Activated CD4-positive, alpha-beta memory T cell treated with anti-CD3 and anti-CD28 coated beads, Interleukin-2, amount 10 ng/mL, durations not matched to agents 7 days and 5 days (primary cell): ENCODE measurements around the gene ALDH3A2. TPM values are rescaled to one million over a fixed set of nuclear protein-coding genes. Genes with fewer than 3 reads are reported as not detected.

Source experiments
- CTCF ChIA-PET: fragments of 350-600 bp; sonication (Branson Sonifier 250); formaldehyde crosslinking; loops from one replicate; lab custom pipeline; 2021; ENCODE audit warnings: antibody characterized with exemption, inconsistent platforms; lab: Charles Lee
- POLR2A ChIA-PET: fragments of 350-600 bp; sonication (Branson Sonifier 250); formaldehyde crosslinking; loops from one replicate; lab custom pipeline; 2021; ENCODE audit warnings: antibody characterized with exemption; lab: Charles Lee
- DNase-seq: peaks from one replicate; pipeline ENCODE4 v3.0.0-alpha.2; 2020
- H3K27ac Mint-ChIP-seq: one replicate; pipeline ENCODE4 v1.8.0; 2021; ENCODE audit warnings: mild to moderate bottlenecking, mixed read lengths
- H3K27me3 Mint-ChIP-seq: one replicate; pipeline ENCODE4 v1.8.0; 2021; ENCODE audit warnings: mixed read lengths
- H3K36me3 Mint-ChIP-seq: one replicate; pipeline ENCODE4 v1.8.0; 2021; ENCODE audit warnings: low read depth, mixed read lengths
- H3K4me1 Mint-ChIP-seq: one replicate; pipeline ENCODE4 v1.8.0; 2021; ENCODE audit warnings: mixed read lengths
- H3K4me3 Mint-ChIP-seq: one replicate; pipeline ENCODE4 v1.8.0; 2021; ENCODE audit warnings: mild to moderate bottlenecking, mixed read lengths
- H3K9me3 Mint-ChIP-seq: one replicate; pipeline ENCODE4 v1.8.0; 2021; ENCODE audit warnings: mixed read lengths
- total RNA-seq, 2 experiments: library from RNA; stranded (reverse); gene quantifications; one replicate each; pipeline ENCODE4 v1.2.3, GENCODE V29; 2021

The ALDH3A2 gene
- total RNA-seq, 2 experiments from 2014 or later, result 19.7 to 23.1 TPM

DNA sequence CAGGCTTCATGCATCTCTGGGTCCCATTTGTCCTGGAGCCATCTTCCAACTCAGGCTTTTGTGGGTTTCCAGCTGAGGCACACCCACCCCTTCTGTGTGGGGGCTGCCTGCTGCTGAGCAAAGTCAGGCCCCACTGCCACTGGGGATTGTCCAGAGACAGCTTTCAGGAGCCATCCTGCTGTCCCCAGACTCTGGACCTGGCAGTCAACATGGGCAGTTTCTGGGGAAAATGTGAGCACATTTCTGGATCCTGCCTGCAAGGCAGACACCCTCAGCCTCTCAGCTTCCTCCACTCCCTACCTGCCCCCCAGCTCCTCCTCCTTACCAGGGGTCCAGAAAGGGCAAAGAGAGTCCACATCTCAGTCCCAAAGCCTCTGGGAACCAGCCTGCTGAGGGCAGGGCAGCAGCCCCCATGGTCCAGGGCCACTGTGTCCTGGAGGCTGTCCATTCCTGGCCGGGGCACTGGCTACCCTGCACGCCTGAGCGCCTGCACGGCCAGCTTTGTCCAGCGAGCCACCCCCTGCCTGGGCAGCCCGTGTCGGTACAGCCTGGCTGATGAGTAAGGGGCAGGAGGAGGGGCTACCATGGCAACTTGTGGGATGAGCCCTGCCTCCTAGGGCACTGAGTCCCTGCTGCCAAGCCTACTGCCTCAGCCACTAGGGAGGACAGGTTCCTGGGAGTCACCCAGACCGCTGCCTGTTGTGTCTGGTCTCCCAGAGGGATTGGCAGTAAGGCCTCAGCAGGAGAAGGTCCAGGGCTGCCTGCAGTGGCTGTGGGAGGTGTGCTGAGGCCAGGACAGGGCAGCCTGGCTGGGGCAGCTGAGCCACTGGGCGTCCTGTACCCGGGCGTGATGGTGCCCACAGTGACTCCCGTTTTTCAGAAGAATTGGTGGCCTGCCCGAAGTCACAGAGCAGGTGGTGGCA lies 67.8 kb downstream of the ALDH3A2 start, which contains the start of gene SLC47A2:
Gene SLC47A2, minus strand, starts transcription at position 477 of the 923 bp plus-strand sequence. Its CDS starts 29 bp downstream, at position 448.
- Mint-ChIP-seq H3K9me3 (no peaks in the 10 kb centered on the region), H3K4me3 (no peak within 1 kb of the TSS), H3K27me3 (no peaks in the 10 kb centered on the region), H3K36me3 (no peaks in the 10 kb centered on the region), H3K4me1 (no peaks in the 10 kb centered on the region), H3K27ac (no peak within 1 kb of the TSS)
- POLR2A ChIA-PET, result no interaction called here
- no peak for DNase-seq
- CTCF ChIA-PET, result no interaction called here

GRCh38 chr17:19717031-19717360 lies 68.4 kb downstream of the ALDH3A2 start:
- POLR2A ChIA-PET, result no interaction called here
- Mint-ChIP-seq H3K27ac (no peak overlapping the region), H3K9me3 (no peaks in the 10 kb centered on the region), H3K36me3 (no peaks in the 10 kb centered on the region), H3K27me3 (no peaks in the 10 kb centered on the region), H3K4me3 (no peak overlapping the region), H3K4me1 (no peaks in the 10 kb centered on the region)
- CTCF ChIA-PET, result no interaction called here
- no peak for DNase-seq

GRCh38 chr17:19717411-19717908 lies 68.9 kb downstream of the ALDH3A2 start:
- CTCF ChIA-PET, result no interaction called here
- Mint-ChIP-seq H3K27me3 (no peaks in the 10 kb centered on the region), H3K27ac (no peak overlapping the region), H3K4me1 (no peaks in the 10 kb centered on the region), H3K36me3 (no peaks in the 10 kb centered on the region), H3K9me3 (no peaks in the 10 kb centered on the region), H3K4me3 (no peak overlapping the region)
- DNase-seq, result no peak
- POLR2A ChIA-PET, result no interaction called here

- Mint-ChIP-seq H3K27me3 (no peaks in the 10 kb centered on the region), H3K4me1 (no peaks in the 10 kb centered on the region), H3K4me3 (no peak overlapping the region), H3K36me3 (no peaks in the 10 kb centered on the region), H3K27ac (no peak overlapping the region), H3K9me3 (no peaks in the 10 kb centered on the region)
- ChIA-PET POLR2A (no interaction called here), CTCF (no interaction called here)
- no peak for DNase-seq
Measured at GRCh38 chr17:19718041-19718612, 69.6 kb downstream of the ALDH3A2 start.

DNA sequence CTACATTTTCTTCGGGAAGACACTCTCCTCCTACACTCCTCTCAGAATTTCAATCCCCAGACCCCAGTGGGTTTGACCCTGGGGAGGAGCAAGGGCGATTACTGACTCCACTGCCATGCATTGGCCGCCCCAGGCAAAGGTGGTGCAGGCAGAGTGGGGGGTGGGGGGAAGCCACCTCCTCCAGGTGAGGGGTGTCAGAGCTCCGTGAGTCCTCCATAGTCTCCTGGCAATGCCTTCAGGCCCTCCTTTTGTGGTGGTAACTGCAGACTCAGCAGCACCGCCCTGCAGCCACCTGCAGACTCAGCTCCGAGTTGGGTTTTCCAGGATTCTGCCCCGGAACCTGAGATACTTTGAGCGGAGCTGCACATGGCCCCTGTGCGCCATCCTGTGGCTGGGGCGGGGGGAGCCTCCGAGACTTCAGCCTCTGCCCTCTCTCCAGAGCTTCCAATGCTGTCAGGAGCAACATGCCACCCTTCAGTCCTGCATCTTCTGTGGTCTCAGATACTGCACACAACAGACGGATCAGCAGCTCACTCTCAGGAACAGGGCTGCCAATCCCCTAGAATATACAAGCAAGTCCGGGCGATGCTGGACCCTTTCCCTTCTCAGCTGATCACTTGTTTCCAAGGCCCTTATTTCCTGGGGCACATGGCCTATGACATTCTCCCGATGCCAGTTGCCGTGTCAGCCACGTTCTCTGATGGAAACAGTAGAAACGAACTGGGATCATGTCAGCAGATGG lies 70.2 kb downstream of the ALDH3A2 start:
- ChIA-PET CTCF (no interaction called here), POLR2A (no interaction called here)
- H3K27me3 Mint-ChIP-seq, result no peaks in the 10 kb centered on the region

GRCh38 chr17:19719355-19720209 lies 71.0 kb downstream of the ALDH3A2 start:
- Mint-ChIP-seq H3K36me3 (no peaks in the 10 kb centered on the region), H3K4me3 (no peak overlapping the region), H3K4me1 (peaks cover 6% of the 10 kb centered on the region)

More for the DNA sequence above, 70.2 kb downstream of the ALDH3A2 start:
- Mint-ChIP-seq H3K36me3 (no peaks in the 10 kb centered on the region), H3K4me3 (no peak overlapping the region), H3K27ac (no peak overlapping the region), H3K4me1 (no peaks in the 10 kb centered on the region), H3K9me3 (no peaks in the 10 kb centered on the region)
- DNase-seq, result no peak

DNA sequence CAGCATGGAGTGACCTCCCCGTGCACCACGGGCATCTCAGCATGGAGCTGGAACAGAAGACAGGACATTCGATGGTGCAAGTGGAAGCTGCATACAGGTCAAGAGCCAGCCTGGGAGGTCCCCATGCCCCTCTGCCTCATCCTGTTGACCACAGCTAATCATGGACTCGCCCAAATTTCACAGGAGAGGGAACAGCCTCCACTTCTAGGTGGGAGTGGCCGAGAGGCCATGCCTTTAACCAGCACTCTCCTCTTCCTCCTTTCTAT lies 71.6 kb downstream of the ALDH3A2 start:
- ChIA-PET CTCF (no interaction called here), POLR2A (no interaction called here)
- Mint-ChIP-seq H3K27ac (no peak overlapping the region), H3K36me3 (no peaks in the 10 kb centered on the region), H3K4me3 (no peak overlapping the region), H3K27me3 (no peaks in the 10 kb centered on the region), H3K4me1 (peaks cover 9% of the 10 kb centered on the region), H3K9me3 (no peaks in the 10 kb centered on the region)
- DNase-seq, result no peak

More at GRCh38 chr17:19719355-19720209, 71.0 kb downstream of the ALDH3A2 start:
- Mint-ChIP-seq H3K27ac (no peak overlapping the region), H3K9me3 (no peaks in the 10 kb centered on the region), H3K27me3 (no peaks in the 10 kb centered on the region)
- ChIA-PET POLR2A (no interaction called here), CTCF (no interaction called here)
- no peak for DNase-seq

GRCh38 chr17:19720631-19721426 lies 72.3 kb downstream of the ALDH3A2 start:
- H3K4me3 Mint-ChIP-seq, result no peak overlapping the region
- H3K9me3 Mint-ChIP-seq, result no peaks in the 10 kb centered on the region
- H3K27ac Mint-ChIP-seq, result no peak overlapping the region
- DNase-seq, result no peak
- peaks cover 12% of the 10 kb centered on the region for H3K4me1 Mint-ChIP-seq
- ChIA-PET POLR2A (no interaction called here), CTCF (no interaction called here)
- peaks cover 3% of the 10 kb centered on the region for H3K27me3 Mint-ChIP-seq
- no peaks in the 10 kb centered on the region for H3K36me3 Mint-ChIP-seq

DNA sequence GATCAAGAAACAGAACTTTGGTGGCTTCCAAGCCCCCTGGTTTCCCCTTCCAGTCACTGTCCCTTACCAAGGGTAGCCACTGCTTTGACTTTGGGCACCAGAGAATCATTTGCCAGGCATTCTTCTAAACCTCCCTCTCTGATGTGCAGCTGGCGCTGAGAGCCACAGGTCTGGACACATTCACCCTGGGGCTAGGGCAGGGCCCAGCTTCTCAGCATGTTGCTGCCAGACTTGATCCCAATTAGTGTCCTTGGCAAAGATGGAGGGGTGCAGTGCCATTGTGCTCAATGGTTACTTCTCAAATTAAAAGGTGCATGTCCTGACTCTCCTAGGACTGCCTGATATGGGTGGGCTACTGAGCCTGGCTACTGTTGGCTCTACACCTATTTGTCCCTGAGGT lies 75.4 kb downstream of the ALDH3A2 start:
- CTCF ChIA-PET, result no interaction called here

DNA sequence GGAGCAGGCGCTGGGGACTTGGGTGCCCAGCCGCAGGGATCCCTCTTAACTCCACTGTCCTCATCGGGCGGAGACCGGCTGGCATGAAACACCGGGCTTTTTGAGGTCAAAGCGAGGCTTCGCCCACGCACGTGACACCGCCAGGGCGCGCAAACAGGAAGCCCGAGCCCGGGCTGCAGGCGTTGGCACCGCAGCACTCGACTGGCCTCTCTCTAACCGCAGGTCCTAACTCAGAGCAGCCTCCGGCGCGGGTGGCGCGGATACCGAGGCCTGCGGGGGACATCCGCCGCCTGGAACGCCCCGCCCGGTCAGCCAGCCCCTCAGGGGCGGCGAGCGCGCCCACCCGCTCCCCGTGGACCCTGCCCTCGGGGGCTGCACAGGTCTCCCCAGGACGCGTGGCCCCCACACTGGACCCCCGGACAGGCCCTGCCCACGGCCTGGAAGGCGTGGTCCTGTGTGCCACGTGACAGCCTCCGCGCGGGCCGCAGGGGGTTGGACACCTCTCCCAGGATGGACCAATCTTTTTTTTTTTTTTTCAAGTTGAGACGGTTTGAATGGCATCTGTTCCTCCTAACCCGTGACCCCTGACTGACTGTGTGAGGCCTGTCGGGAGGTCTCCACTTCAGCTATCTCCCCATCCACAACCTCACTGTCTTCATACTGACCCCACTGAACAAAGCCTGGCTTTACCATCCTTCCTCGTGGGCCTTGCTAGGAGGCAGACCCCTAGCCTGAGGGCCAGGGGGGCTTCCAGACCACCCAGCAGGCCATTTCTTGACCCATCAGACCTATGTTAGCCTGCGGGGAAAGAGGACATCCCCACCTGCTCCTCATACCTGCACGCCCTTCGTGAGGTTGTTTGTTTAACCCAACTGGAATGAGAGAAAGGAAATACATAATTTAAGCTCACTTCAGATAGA lies 76.2 kb downstream of the ALDH3A2 start:
- CTCF ChIA-PET, result no interaction called here
- POLR2A ChIA-PET, result no interaction called here
- H3K4me3 Mint-ChIP-seq, result peak overlapping the region; percentile 13
- H3K27me3 Mint-ChIP-seq, result peaks cover 7% of the 10 kb centered on the region
- H3K27ac Mint-ChIP-seq, result no peak overlapping the region
- H3K4me1 Mint-ChIP-seq, result peaks cover 12% of the 10 kb centered on the region
- H3K9me3 Mint-ChIP-seq, result no peaks in the 10 kb centered on the region
- DNase-seq, result peak; percentile 57
- no peaks in the 10 kb centered on the region for H3K36me3 Mint-ChIP-seq

More for the DNA sequence above, 75.4 kb downstream of the ALDH3A2 start:
- Mint-ChIP-seq H3K27ac (no peak overlapping the region), H3K4me1 (peaks cover 12% of the 10 kb centered on the region), H3K27me3 (peaks cover 7% of the 10 kb centered on the region), H3K9me3 (no peaks in the 10 kb centered on the region), H3K36me3 (no peaks in the 10 kb centered on the region), H3K4me3 (no peak overlapping the region)
- POLR2A ChIA-PET, result interaction anchor here (1.1 kb wide), 1 partner anchor 77 kb away, joined by 3 read pairs; no protein-coding TSS in a partner anchor
- no peak for DNase-seq

DNA sequence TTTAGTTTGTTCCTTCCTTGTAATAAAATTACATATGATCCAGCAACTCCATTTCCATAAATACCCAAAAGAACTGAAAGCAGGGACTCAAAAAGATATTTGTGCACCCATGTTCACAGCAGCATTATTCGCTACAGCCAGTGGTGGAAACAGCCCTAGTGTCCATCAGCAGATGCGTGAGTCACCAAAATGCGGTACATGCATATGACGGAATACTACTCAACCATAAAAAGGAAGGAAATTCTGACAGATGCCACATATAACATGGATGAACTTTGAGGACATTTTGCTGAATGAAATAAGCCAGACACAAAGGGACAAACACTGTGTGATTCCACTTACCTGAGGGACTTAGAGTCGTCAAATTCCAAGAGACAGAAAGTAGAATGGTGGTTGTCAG lies 76.9 kb downstream of the ALDH3A2 start:
- Mint-ChIP-seq H3K4me1 (peaks cover 12% of the 10 kb centered on the region), H3K4me3 (no peak overlapping the region), H3K36me3 (no peaks in the 10 kb centered on the region), H3K27me3 (peaks cover 7% of the 10 kb centered on the region), H3K27ac (no peak overlapping the region), H3K9me3 (no peaks in the 10 kb centered on the region)
- no peak for DNase-seq
- CTCF ChIA-PET, result no interaction called here
- POLR2A ChIA-PET, result no interaction called here
